GM19351 (cell line): Measurements from ENCODE around the gene TM6SF1.
"Not testable (repeated sequence)": the region's sequence is repeated elsewhere in the genome, so short reads cannot be mapped to it uniquely, and the experiment has no call there.

ENCODE experiments used
- ATAC-seq: cut with Tn5 transposase; IDR thresholded peaks from one replicate; pipeline ENCODE4 v1.9.1; 2021; ENCODE audit warnings: mild to moderate bottlenecking, moderate library complexity; ENCODE audit not compliant: unreplicated experiment

The TM6SF1 gene

DNA sequence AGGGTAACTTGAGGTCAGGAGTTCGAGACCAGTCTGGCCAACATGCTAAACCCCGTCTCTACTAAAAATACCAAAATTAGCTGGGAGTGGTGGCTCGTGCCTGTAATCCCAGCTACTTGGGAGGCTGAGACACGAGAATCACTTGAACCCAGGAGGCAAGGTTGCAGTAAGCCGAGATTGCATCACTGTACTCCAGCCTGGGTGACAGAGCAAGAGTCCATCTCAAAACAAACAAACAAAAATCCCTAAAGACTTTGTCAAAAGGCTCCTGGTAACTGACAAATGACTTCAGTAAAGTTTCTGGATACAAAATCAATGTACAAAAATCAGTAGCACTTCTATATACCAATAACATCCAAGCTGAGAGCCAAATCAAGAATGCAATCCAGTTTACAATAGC is 62.1 kb downstream of the TM6SF1 start:
- ATAC-seq: not testable (repeated sequence)

DNA sequence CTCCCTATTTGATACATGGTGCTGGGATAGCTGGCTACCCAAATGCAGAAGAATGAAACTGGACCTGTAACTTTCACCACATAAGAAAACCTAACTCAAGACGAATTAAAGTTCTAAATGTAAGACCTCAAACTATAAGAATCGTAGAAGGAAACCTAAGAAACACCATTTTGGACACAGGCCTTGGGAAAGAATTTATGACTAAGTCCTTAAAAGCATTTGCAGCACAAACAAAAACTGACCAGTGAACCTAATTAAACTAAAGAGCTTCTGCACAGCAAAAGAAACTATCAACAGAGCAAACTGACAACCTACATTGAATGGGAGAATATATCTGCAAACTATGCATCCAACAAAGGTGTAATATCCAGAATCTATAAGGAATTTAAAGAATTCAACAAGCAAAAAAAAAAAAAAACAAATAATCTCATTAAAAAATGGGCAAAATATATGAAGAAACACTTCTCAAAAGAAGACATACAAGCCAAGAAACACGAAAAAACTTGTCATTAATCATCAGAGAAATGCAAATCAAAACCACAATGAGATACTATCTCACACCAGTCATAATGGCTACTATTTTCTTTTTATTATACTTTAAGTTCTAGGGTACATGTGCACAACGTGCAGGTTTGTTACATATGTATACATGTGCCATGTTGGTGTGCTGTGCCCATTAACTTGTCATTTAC is 63.2 kb downstream of the TM6SF1 start:
- no peak for ATAC-seq

- ATAC-seq: no peak
Observed at GRCh38 chr15:83174891-83175290, 67.4 kb downstream of the TM6SF1 start.

GRCh38 chr15:83178390-83178789 is 70.9 kb downstream of the TM6SF1 start:
- ATAC-seq: no peak

GRCh38 chr15:83178869-83179325 is 71.5 kb downstream of the TM6SF1 start:
- ATAC-seq: no peak

- ATAC-seq: no peak
Observed at GRCh38 chr15:83185561-83185960, 78.1 kb downstream of the TM6SF1 start.
